GM12878 (cell line): ENCODE results near the gene ZNF445. TPM values are rescaled to one million over a fixed set of nuclear protein-coding genes. Genes with fewer than 3 reads are reported as not detected.

Source experiments
- ATF3 ChIP-seq: IDR thresholded peaks from 2 replicates; pipeline ENCODE4 v1.6.1; 2011; ENCODE audit warnings: low read depth, mild to moderate bottlenecking, low read length, moderate library complexity, borderline replicate concordance; ENCODE audit errors: extremely low read depth
- IKZF2 ChIP-seq, 2 experiments: fragments of 450-650 bp; IDR thresholded peaks; 2 replicates each; pipeline ENCODE4 v1.6.1; 2017; ENCODE audit warnings: mild to moderate bottlenecking in 2 of 2, moderate library complexity in 2 of 2
- SP1 ChIP-seq: IDR thresholded peaks from one replicate; pipeline ENCODE4 v1.6.1; 2011; ENCODE audit warnings: low read depth, low read length
- SREBF1 ChIP-seq: IDR thresholded peaks from 2 replicates; pipeline ENCODE4 v1.6.1; 2012; ENCODE audit warnings: mild to moderate bottlenecking, low read length
- ZBTB11 ChIP-seq: fragments of 450-650 bp; formaldehyde crosslinking; IDR thresholded peaks from 2 replicates; pipeline ENCODE4 v1.5.0; 2022; ENCODE audit warnings: mild to moderate bottlenecking, missing genetic modification characterization
- polyA plus RNA-seq, 11 experiments: library from polyadenylated mRNA; depleted of rRNA in 4 of 11; unstranded in 6 of 11; stranded (reverse) in 5 of 11; fragments of >200 nt; fragmentation: Nextera tagmentation in 4 of 11; fragmentation: Illumina TruSeq in 1 of 11; extraction: Ambion mirVana in 4 of 11; extraction: Trizol in 1 of 11; gene quantifications; 1 replicate in 1 of 11; 2 replicates in 10 of 11; pipeline versions ENCODE4 v1.2.1 to v1.2.3, GENCODE V29; 2011 to 2016; ENCODE audit warnings: inconsistent platforms in 2 of 11, missing spikeins in 2 of 11, low read depth in 1 of 11
- total RNA-seq, 4 experiments: library from RNA; depleted of rRNA in 3 of 4; stranded (reverse); fragments of >200 nt in 3 of 4; fragmentation: Illumina TruSeq in 1 of 4; extraction: Trizol in 1 of 4; gene quantifications; 2 replicates each; pipeline versions ENCODE4 v1.2.1 to v1.2.3, GENCODE V29; 2013 to 2021
- TF ChIP-seq, protein P1 (sequence below): fragments of 450-650 bp; IDR thresholded peaks from 2 replicates; pipeline ENCODE4 v1.6.1; 2017; ENCODE audit warnings: mild to moderate bottlenecking

Gene ZNF445
- total and polyA plus RNA-seq, 10 of the 15 experiments (the other 5 are each of a cell fraction or from before 2014, with no cell fraction given), result 0.80 to 14.4 (median 5.6) TPM

DNA sequence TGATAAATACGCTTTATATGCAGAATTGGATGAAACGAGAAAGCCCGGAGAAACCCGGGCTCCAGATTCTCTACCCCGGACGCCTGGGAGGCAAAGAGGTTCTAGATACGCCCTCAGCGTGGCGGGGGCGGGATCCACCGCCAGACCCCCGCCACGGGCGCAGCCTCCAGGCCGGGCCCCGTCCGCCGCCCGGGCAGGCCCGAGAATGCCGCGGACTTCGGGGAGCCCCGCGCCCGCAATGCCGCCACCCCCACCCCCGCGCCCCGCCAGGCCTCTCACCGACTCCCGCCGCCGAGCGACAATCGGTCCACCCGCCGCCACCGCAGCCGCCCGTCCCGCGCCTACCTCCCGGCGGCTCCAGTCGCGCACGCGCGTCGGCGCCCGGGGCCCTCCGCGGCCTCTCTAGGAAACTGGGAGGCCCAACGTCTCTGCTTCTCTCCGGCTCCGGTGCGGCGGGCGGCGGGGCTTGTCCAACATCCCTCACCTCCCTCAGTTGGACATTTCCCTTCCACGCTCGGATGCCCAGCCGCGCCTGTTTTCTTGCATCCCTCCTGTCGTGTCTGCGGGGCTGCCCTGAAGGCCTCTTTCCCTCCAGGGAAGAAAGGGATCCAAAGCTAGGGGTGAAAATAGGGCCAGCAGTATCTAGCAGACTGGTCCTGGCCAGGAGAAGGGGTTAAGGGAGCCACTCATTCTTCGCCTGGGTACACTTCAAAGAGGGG is at the start of gene ZNF445 (continued):
- TF ChIP-seq, protein P1, sequence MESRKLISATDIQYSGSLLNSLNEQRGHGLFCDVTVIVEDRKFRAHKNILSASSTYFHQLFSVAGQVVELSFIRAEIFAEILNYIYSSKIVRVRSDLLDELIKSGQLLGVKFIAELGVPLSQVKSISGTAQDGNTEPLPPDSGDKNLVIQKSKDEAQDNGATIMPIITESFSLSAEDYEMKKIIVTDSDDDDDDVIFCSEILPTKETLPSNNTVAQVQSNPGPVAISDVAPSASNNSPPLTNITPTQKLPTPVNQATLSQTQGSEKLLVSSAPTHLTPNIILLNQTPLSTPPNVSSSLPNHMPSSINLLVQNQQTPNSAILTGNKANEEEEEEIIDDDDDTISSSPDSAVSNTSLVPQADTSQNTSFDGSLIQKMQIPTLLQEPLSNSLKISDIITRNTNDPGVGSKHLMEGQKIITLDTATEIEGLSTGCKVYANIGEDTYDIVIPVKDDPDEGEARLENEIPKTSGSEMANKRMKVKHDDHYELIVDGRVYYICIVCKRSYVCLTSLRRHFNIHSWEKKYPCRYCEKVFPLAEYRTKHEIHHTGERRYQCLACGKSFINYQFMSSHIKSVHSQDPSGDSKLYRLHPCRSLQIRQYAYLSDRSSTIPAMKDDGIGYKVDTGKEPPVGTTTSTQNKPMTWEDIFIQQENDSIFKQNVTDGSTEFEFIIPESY, result no peak
- TF ChIP-seq SREBF1 (no peak), SP1 (no peak), IKZF2 (IDR thresholded peaks at IDR 0.05) (no peak), ZBTB11 (no peak), ATF3 (no peak)
